ENCODE measurements around the gene ARMC10. TPM values are rescaled to one million over a fixed set of nuclear protein-coding genes. Genes with fewer than 3 reads are reported as not detected.

ARMC10 gene
- total RNA-seq, 1 donor from 2014 or later = 24.9 TPM

- DNase-seq = no peak
- no peaks in the 10 kb centered on the region for H3K4me1 Mint-ChIP-seq
- intact Hi-C loops (cut with micrococcal nuclease) = no loop called here
- TF ChIP-seq, protein P1, sequence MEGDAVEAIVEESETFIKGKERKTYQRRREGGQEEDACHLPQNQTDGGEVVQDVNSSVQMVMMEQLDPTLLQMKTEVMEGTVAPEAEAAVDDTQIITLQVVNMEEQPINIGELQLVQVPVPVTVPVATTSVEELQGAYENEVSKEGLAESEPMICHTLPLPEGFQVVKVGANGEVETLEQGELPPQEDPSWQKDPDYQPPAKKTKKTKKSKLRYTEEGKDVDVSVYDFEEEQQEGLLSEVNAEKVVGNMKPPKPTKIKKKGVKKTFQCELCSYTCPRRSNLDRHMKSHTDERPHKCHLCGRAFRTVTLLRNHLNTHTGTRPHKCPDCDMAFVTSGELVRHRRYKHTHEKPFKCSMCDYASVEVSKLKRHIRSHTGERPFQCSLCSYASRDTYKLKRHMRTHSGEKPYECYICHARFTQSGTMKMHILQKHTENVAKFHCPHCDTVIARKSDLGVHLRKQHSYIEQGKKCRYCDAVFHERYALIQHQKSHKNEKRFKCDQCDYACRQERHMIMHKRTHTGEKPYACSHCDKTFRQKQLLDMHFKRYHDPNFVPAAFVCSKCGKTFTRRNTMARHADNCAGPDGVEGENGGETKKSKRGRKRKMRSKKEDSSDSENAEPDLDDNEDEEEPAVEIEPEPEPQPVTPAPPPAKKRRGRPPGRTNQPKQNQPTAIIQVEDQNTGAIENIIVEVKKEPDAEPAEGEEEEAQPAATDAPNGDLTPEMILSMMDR (IDR thresholded peaks at IDR 0.05) = no peak
- H3K27me3 Mint-ChIP-seq = no peaks in the 10 kb centered on the region
- CTCF ChIA-PET = no interaction called here
- POLR2A ChIA-PET = no interaction called here
- H3K9me3 Mint-ChIP-seq = peaks cover 2% of the 10 kb centered on the region
- peaks cover 51% of the 10 kb centered on the region for H3K36me3 Mint-ChIP-seq (ENCODE audit: low read depth)
- no peak overlapping the region for H3K27ac Mint-ChIP-seq
- ATAC-seq (ENCODE audit: low read depth) = no peak
- H3K4me3 Mint-ChIP-seq = no peak overlapping the region
Observed at GRCh38 chr7:103117465-103117864, 42.5 kb downstream of the ARMC10 start.

GRCh38 chr7:103119791-103120291, 44.9 kb downstream of the ARMC10 start:
- TF ChIP-seq, protein P1 (IDR thresholded peaks at IDR 0.05) = no peak
- ChIA-PET POLR2A (interaction anchor here (0.6 kb wide), 1 partner anchor 20 kb away, joined by 6 read pairs; no protein-coding TSS in a partner anchor), CTCF (no interaction called here)
- H3K9me3 Mint-ChIP-seq = no peaks in the 10 kb centered on the region
- no peak for ATAC-seq (ENCODE audit: low read depth)
- H3K27me3 Mint-ChIP-seq = no peaks in the 10 kb centered on the region
- peaks cover 48% of the 10 kb centered on the region for H3K36me3 Mint-ChIP-seq (ENCODE audit: low read depth)
- no peaks in the 10 kb centered on the region for H3K4me1 Mint-ChIP-seq
- no peak overlapping the region for H3K27ac Mint-ChIP-seq
- DNase-seq = no peak
- intact Hi-C loops (cut with micrococcal nuclease) = no loop called here
- H3K4me3 Mint-ChIP-seq = no peak overlapping the region

GRCh38 chr7:103120362-103120761, 45.4 kb downstream of the ARMC10 start:
- no peaks in the 10 kb centered on the region for H3K27me3 Mint-ChIP-seq
- H3K9me3 Mint-ChIP-seq = no peaks in the 10 kb centered on the region
- ATAC-seq (ENCODE audit: low read depth) = no peak
- peaks cover 48% of the 10 kb centered on the region for H3K36me3 Mint-ChIP-seq (ENCODE audit: low read depth)
- ChIA-PET CTCF (no interaction called here), POLR2A (interaction anchor here (0.6 kb wide), 1 partner anchor 19 kb away, joined by 6 read pairs; no protein-coding TSS in a partner anchor)
- H3K4me3 Mint-ChIP-seq = no peak overlapping the region
- no peak for DNase-seq
- TF ChIP-seq, protein P1 (IDR thresholded peaks at IDR 0.05) = no peak
- intact Hi-C loops (cut with micrococcal nuclease) = no loop called here
- no peaks in the 10 kb centered on the region for H3K4me1 Mint-ChIP-seq
- H3K27ac Mint-ChIP-seq = no peak overlapping the region

- Mint-ChIP-seq H3K27ac (no peak overlapping the region), H3K27me3 (no peaks in the 10 kb centered on the region), H3K4me1 (no peaks in the 10 kb centered on the region), H3K4me3 (no peak overlapping the region), H3K36me3 (ENCODE audit: low read depth) (peaks cover 54% of the 10 kb centered on the region), H3K9me3 (no peaks in the 10 kb centered on the region)
- ATAC-seq (ENCODE audit: low read depth) (no peak), DNase-seq (no peak)
- ChIA-PET CTCF (no interaction called here), POLR2A (no interaction called here)
- TF ChIP-seq, protein P1 (IDR thresholded peaks at IDR 0.05) = no peak
- intact Hi-C loops (cut with micrococcal nuclease) = no loop called here
Observed at GRCh38 chr7:103121641-103122040, 46.7 kb downstream of the ARMC10 start.

GRCh38 chr7:103123529-103123928, 48.6 kb downstream of the ARMC10 start:
- no peak overlapping the region for H3K4me3 Mint-ChIP-seq
- intact Hi-C loops (cut with micrococcal nuclease) = no loop called here
- POLR2A ChIA-PET = no interaction called here
- H3K36me3 Mint-ChIP-seq (ENCODE audit: low read depth) = peaks cover 66% of the 10 kb centered on the region
- CTCF ChIA-PET = no interaction called here
- no peaks in the 10 kb centered on the region for H3K9me3 Mint-ChIP-seq
- H3K27ac Mint-ChIP-seq = no peak overlapping the region
- no peaks in the 10 kb centered on the region for H3K4me1 Mint-ChIP-seq
- ATAC-seq (ENCODE audit: low read depth) = no peak
- DNase-seq = no peak
- TF ChIP-seq, protein P1 (IDR thresholded peaks at IDR 0.05) = no peak
- H3K27me3 Mint-ChIP-seq = no peaks in the 10 kb centered on the region
